PC-9 (cell line): Measurements from ENCODE around the gene TPPP. TPM values are rescaled to one million over a fixed set of nuclear protein-coding genes. Genes with fewer than 3 reads are reported as not detected.

Experiments used
- BruUV-seq: library from RNA; stranded (reverse); fragments of 400-500 nt; replicated peaks from 2 replicates; lab custom pipeline; 2021; lab: Mats Ljungman, UMichigan
- CTCF ChIA-PET: fragments of 300-600 bp; sonication (Branson Sonifier 250); formaldehyde crosslinking; loops from one replicate; lab custom pipeline; 2022; ENCODE audit warnings: antibody characterized with exemption; lab: Charles Lee
- POLR2A ChIA-PET: fragments of 300-600 bp; sonication (Branson Sonifier 250); formaldehyde crosslinking; loops from one replicate; lab custom pipeline; 2022; ENCODE audit warnings: antibody characterized with exemption; ENCODE audit not compliant: unreplicated experiment; lab: Charles Lee
- DNase-seq, 2 experiments: peaks; one replicate each; pipeline versions ENCODE4 v3.0.0 to v3.0.0-alpha.2; 2015 to 2022; ENCODE audit warnings: mixed read lengths in 1 of 2
- H2AFZ ChIP-seq: fragments of 200-600 bp; sonication (generic); 2 replicates; pipeline ENCODE4 v1.8.1; 2017; ENCODE audit warnings: antibody characterized with exemption
- H3F3A ChIP-seq: fragments of 200-600 bp; sonication (generic); 2 replicates; pipeline ENCODE4 v1.8.1; 2017; ENCODE audit warnings: antibody characterized with exemption, mild to moderate bottlenecking, low read depth; ENCODE audit not compliant: insufficient read depth
- H3K27ac ChIP-seq: fragments of 200-600 bp; sonication (generic); 2 replicates; pipeline ENCODE4 v1.6.1; 2016; ENCODE audit warnings: mixed run types
- H3K27me3 ChIP-seq: fragments of 200-600 bp; sonication (generic); 2 replicates; pipeline ENCODE4 v1.6.1; 2016; ENCODE audit warnings: low read depth, mixed run types; ENCODE audit not compliant: insufficient read depth
- H3K36me3 ChIP-seq: fragments of 200-600 bp; sonication (generic); 2 replicates; pipeline ENCODE4 v1.6.1; 2016; ENCODE audit warnings: low read depth, mixed run types
- H3K4me1 ChIP-seq: fragments of 200-600 bp; sonication (generic); replicated peaks from 2 replicates; pipeline ENCODE4 v1.6.1; 2016; ENCODE audit warnings: mixed run types; ENCODE audit not compliant: insufficient read depth
- H3K4me2 ChIP-seq: fragments of 200-600 bp; sonication (generic); 2 replicates; pipeline ENCODE4 v1.6.1; 2017; ENCODE audit warnings: mixed run types
- H3K4me3 ChIP-seq: fragments of 200-600 bp; sonication (generic); 2 replicates; pipeline ENCODE4 v1.6.1; 2016; ENCODE audit warnings: mixed run types
- H3K79me2 ChIP-seq: fragments of 200-600 bp; sonication (generic); 2 replicates; pipeline ENCODE4 v1.6.1; 2017; ENCODE audit warnings: low read depth, mixed run types
- H3K9me2 ChIP-seq: fragments of 200-600 bp; sonication (generic); 2 replicates; pipeline ENCODE4 v1.8.1; 2017; ENCODE audit warnings: mild to moderate bottlenecking; ENCODE audit not compliant: insufficient read depth
- H3K9me3 ChIP-seq: fragments of 200-600 bp; sonication (generic); 2 replicates; pipeline ENCODE4 v1.8.1; 2016; ENCODE audit warnings: low read depth; ENCODE audit not compliant: insufficient read depth
- H4K20me1 ChIP-seq: fragments of 200-600 bp; sonication (generic); 2 replicates; pipeline ENCODE4 v1.8.1; 2017; ENCODE audit not compliant: insufficient read depth
- CTCF ChIP-seq: fragments of 200-600 bp; sonication (generic); conservative IDR thresholded peaks from 2 replicates; pipeline ENCODE4 v1.6.1; 2017; ENCODE audit warnings: mixed run types, antibody characterized with exemption, mild to moderate bottlenecking, moderate library complexity
- EZH2 ChIP-seq: fragments of 200-600 bp; sonication (generic); IDR thresholded peaks from 2 replicates; pipeline ENCODE4 v1.8.0; 2017; ENCODE audit warnings: antibody characterized with exemption, low read depth
- intact Hi-C: fragments of 100-400 bp; cut with micrococcal nuclease; formaldehyde crosslinking; loops from one replicate; pipeline ENCODE4 v1.10.0; 2022; ENCODE audit not compliant: unreplicated experiment
- total RNA-seq: library from RNA; stranded (reverse); gene quantifications from 2 replicates; pipeline ENCODE4 v1.2.3, GENCODE V29; 2021

TPPP gene
- total RNA-seq, 1 experiment from 2014 or later, result 0.17 TPM

DNA sequence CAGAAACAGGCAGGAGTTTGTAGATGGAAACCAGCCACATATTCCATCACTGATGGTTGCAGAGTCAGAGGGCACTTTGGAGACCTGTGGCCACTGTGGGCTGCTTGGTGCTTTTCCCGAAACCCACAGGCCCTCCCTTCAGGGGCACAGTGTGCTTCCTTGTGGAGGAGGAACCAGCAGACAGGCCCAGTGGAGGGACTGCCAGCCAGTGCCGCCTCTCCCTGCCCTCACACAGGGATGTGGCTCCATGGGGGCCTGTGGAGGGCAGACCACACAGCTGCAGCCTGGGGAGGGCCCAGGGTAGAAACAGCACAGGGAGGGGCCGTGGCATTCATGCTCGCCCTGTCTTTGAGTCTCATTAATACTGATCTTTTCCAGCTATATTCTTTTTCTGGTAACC is 45.8 kb downstream of the TPPP start:
- Histone ChIP-seq H3K4me2 (no peak overlapping the region), H2AFZ (no peak overlapping the region), H3K9me3 (peaks cover 9% of the 10 kb centered on the region), H3K27me3 (no peaks in the 10 kb centered on the region), H3K79me2 (no peaks in the 10 kb centered on the region), H4K20me1 (no peaks in the 10 kb centered on the region), H3K9me2 (no peaks in the 10 kb centered on the region), H3K4me3 (no peak overlapping the region), H3K4me1 (no peaks in the 10 kb centered on the region), H3F3A (peaks cover 15% of the 10 kb centered on the region), H3K36me3 (peaks cover 24% of the 10 kb centered on the region), H3K27ac (no peak overlapping the region)
- intact Hi-C loops, result no loop called here
- DNase-seq, result no peak
- no TSS peak for BruUV-seq
- ChIA-PET CTCF (no interaction called here), POLR2A (interaction anchor here (0.5 kb wide), 1 partner anchor 25 kb away, joined by 5 read pairs; no protein-coding TSS in a partner anchor)
- no peak for TF ChIP-seq CTCF
- no peak for TF ChIP-seq EZH2

DNA sequence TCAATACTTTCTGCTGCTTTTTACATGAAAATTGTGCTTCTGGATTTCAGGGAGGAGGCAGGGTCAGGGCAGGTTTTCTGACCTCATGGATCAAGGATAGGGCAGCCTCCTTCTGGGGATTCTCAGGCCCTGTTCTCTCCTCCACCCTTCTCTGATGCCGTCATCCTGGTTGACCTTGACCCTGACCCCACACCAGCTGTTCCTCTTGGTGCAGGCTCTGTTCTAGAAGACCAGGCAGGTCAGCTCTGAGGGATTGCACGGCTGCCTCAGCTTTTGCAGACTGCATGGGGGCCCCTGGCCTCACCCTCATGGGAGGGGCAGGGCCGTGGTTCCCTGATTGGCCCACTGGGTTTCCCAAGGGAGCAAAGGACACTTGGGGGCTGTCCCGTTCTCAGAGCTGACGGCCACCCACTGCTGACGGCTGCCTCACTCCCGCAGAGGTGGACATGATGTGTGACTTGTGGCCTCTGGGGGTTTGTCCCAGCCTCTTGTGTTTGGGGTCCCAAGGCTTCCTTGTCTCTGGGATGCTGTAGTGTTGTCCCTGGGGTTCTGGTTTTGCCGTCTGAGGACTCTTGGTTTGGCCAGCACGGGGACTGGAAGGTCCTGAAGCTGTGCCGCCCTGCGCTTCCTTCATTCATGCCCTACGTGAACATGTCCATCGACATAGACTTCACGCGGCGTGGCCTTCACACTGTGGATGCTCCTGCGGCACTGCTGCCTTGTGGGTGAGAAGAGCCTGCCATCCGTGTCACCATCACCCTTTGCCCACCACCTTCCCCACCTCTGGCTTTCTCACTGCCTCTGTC is 46.6 kb downstream of the TPPP start:
- Histone ChIP-seq H3K27me3 (no peaks in the 10 kb centered on the region), H3F3A (peaks cover 15% of the 10 kb centered on the region), H4K20me1 (no peaks in the 10 kb centered on the region), H3K36me3 (peaks cover 24% of the 10 kb centered on the region), H2AFZ (no peak overlapping the region), H3K4me2 (no peak overlapping the region), H3K4me1 (no peaks in the 10 kb centered on the region), H3K9me3 (peaks cover 9% of the 10 kb centered on the region), H3K4me3 (no peak overlapping the region), H3K27ac (no peak overlapping the region), H3K79me2 (no peaks in the 10 kb centered on the region), H3K9me2 (no peaks in the 10 kb centered on the region)
- CTCF ChIA-PET, result no interaction called here
- BruUV-seq, result no TSS peak
- POLR2A ChIA-PET, result no interaction called here
- no peak for DNase-seq
- intact Hi-C loops, result no loop called here
- TF ChIP-seq CTCF, result no peak
- TF ChIP-seq EZH2, result no peak

DNA sequence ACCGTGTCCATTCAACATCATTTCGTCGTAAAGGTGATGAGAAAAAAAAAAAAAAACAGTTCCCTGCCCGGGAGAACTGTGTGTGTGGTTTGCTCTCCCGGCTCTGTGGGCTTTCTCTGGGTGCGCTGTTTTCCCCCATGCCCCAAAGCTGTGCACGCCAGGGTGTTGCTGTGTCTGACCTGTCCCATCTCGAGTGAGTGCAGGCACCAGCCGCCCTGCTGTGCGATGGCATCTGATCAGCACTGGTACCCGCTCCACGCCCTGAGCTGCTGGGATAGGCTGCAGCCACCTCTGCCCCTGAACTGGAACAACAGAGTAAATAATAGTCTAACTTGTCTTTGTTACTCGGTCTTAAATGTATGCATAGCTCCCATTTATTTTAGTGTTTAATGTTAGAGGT is 47.7 kb downstream of the TPPP start:
- H2AFZ ChIP-seq, result no peak overlapping the region
- H3K9me3 ChIP-seq, result peaks cover 9% of the 10 kb centered on the region
- H3K79me2 ChIP-seq, result no peaks in the 10 kb centered on the region
- ChIA-PET POLR2A (no interaction called here), CTCF (no interaction called here)
- no peak overlapping the region for H3K4me2 ChIP-seq
- no peaks in the 10 kb centered on the region for H3K4me1 ChIP-seq
- intact Hi-C loops, result no loop called here
- H3K9me2 ChIP-seq, result no peaks in the 10 kb centered on the region
- H4K20me1 ChIP-seq, result peaks cover 3% of the 10 kb centered on the region; the same call in 1 of the 2 replicates
- BruUV-seq, result TSS peak; percentile 7
- H3K36me3 ChIP-seq, result peaks cover 29% of the 10 kb centered on the region
- TF ChIP-seq EZH2 (no peak), CTCF (no peak)
- no peak overlapping the region for H3K4me3 ChIP-seq
- H3K27me3 ChIP-seq, result no peaks in the 10 kb centered on the region
- H3K27ac ChIP-seq, result no peak overlapping the region
- DNase-seq, result no peak
- H3F3A ChIP-seq, result peaks cover 15% of the 10 kb centered on the region
